Spleen (tissue), 7 donors: ENCODE data around the gene TMEM131.

Source experiments
- CTCF ChIP-seq, 11 experiments: fragments of 200-600 bp in 7 of 11; fragments of 450-650 bp in 4 of 11; sonication (generic) in 4 of 11; IDR thresholded peaks in 8 of 11; conservative IDR thresholded peaks in 3 of 11; 1 replicate in 7 of 11; 2 replicates in 4 of 11; pipeline versions ENCODE4 v1.4.0 to v1.8.0; 2016 to 2021; ENCODE audit warnings: antibody characterized with exemption in 11 of 11, inconsistent platforms in 4 of 11, mild to moderate bottlenecking in 1 of 11
- POLR2A ChIP-seq, 3 donors: fragments of 450-650 bp; IDR thresholded peaks; one replicate each; pipeline ENCODE4 v1.5.1; 2017; ENCODE audit warnings: antibody characterized with exemption in 3 of 3, mild to moderate bottlenecking in 1 of 3
- POLR2AphosphoS5 ChIP-seq, 3 donors: sonication (generic); formaldehyde crosslinking; IDR thresholded peaks; one replicate each; pipeline ENCODE4 v1.5.1; 2017; ENCODE audit warnings: antibody characterized with exemption in 3 of 3
- donor health status: DM: no; HTN: no; CAD: no; lungs with moderate emphysema.
- donor health status: DM: no; HTN: no; CAD: no.
- donor health status: DM: no; HTN: no; CAD: no.

GRCh38 chr2:97784953-97785352, 210.8 kb downstream of the TMEM131 start:
- TF ChIP-seq CTCF (IDR thresholded peaks at IDR 0.05 in 8 of 11, conservative IDR thresholded peaks at IDR 0.05 in 3 of 11) (no peak), POLR2AphosphoS5 (IDR thresholded peaks at IDR 0.05) (no peak), POLR2A (IDR thresholded peaks at IDR 0.05) (no peak)
